Glutamatergic neuron (in vitro differentiated cells): ENCODE measurements around the gene SDF4. TPM values are rescaled to one million over a fixed set of nuclear protein-coding genes. Genes with fewer than 3 reads are reported as not detected.
A peak's percentile ranks its signal among the peaks of the same experiment; 100 is the strongest.

Experiments
- DNase-seq: peaks from one replicate; pipeline ENCODE4 v3.0.0; 2022
- H3K27ac Mint-ChIP-seq: one replicate; pipeline ENCODE4 v1.8.0; 2020; ENCODE audit warnings: mild to moderate bottlenecking, mixed read lengths, inconsistent platforms; ENCODE audit not compliant: unreplicated experiment
- H3K27me3 Mint-ChIP-seq: one replicate; pipeline ENCODE4 v1.8.0; 2020; ENCODE audit warnings: mild to moderate bottlenecking, moderate library complexity, mixed read lengths, inconsistent platforms; ENCODE audit not compliant: unreplicated experiment
- H3K36me3 Mint-ChIP-seq: one replicate; pipeline ENCODE4 v1.8.0; 2020; ENCODE audit warnings: mild to moderate bottlenecking, mixed read lengths, inconsistent platforms; ENCODE audit not compliant: unreplicated experiment
- H3K4me1 Mint-ChIP-seq: one replicate; pipeline ENCODE4 v1.8.0; 2020; ENCODE audit warnings: mild to moderate bottlenecking, low read depth, mixed read lengths, inconsistent platforms; ENCODE audit not compliant: unreplicated experiment
- H3K4me3 Mint-ChIP-seq: one replicate; pipeline ENCODE4 v1.8.0; 2020; ENCODE audit warnings: mild to moderate bottlenecking, mixed read lengths, inconsistent platforms; ENCODE audit not compliant: unreplicated experiment
- H3K9me3 Mint-ChIP-seq: one replicate; pipeline ENCODE4 v1.8.0; 2020; ENCODE audit warnings: mild to moderate bottlenecking, moderate library complexity, mixed read lengths, inconsistent platforms; ENCODE audit not compliant: unreplicated experiment
- CTCF ChIP-seq: fragments of 200-600 bp; sonication (generic); IDR thresholded peaks from one replicate; pipeline ENCODE4 v1.5.0; 2021; ENCODE audit not compliant: partially characterized antibody, unreplicated experiment
- total RNA-seq: library from RNA; stranded (reverse); fragmentation: NEBNext Ultra II Directional; extraction: Animal tissue kit (Norgen Biotek cat#: 25700); gene quantifications from one replicate; pipeline ENCODE4 v1.2.1, GENCODE V29; 2021; ENCODE audit not compliant: unreplicated experiment

Gene SDF4
- total RNA-seq, 1 donor from 2014 or later: 89.2 TPM

DNA sequence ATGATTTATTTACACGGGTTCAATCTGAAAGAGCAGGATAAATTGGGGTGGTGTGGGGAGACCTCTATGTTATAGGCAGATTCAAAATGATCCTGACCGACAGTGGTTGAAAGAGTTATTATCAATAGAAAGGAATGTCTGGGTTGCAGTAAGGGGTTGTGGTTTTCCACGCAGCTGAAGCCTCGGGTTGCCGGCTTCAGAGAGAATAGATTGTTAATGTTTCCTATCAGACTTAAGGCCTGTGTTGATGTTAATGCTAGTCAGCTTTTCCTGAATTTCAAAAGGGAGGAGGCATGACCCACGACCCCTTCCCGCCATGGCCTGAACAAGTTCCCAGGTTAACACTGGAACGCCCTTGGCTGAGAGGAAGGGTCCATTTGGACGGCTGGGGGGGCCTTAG lies 44.0 kb upstream of the SDF4 start:
- Mint-ChIP-seq H3K27me3 (peaks cover 11% of the 10 kb centered on the region), H3K9me3 (peaks cover 14% of the 10 kb centered on the region), H3K36me3 (no peaks in the 10 kb centered on the region), H3K4me3 (peak overlapping the region; percentile 49), H3K4me1 (peaks cover 22% of the 10 kb centered on the region), H3K27ac (peak overlapping the region; percentile 79)
- no peak for TF ChIP-seq CTCF
- DNase-seq: no peak

- Mint-ChIP-seq H3K27ac (peak overlapping the region; percentile 59), H3K9me3 (peaks cover 14% of the 10 kb centered on the region), H3K27me3 (peaks cover 14% of the 10 kb centered on the region), H3K36me3 (no peaks in the 10 kb centered on the region), H3K4me3 (peak overlapping the region; percentile 84), H3K4me1 (peaks cover 30% of the 10 kb centered on the region)
- peak; percentile 35 for DNase-seq
- TF ChIP-seq CTCF: no peak
Measured at GRCh38 chr1:1274931-1275431, 43.2 kb upstream of the SDF4 start.

DNA sequence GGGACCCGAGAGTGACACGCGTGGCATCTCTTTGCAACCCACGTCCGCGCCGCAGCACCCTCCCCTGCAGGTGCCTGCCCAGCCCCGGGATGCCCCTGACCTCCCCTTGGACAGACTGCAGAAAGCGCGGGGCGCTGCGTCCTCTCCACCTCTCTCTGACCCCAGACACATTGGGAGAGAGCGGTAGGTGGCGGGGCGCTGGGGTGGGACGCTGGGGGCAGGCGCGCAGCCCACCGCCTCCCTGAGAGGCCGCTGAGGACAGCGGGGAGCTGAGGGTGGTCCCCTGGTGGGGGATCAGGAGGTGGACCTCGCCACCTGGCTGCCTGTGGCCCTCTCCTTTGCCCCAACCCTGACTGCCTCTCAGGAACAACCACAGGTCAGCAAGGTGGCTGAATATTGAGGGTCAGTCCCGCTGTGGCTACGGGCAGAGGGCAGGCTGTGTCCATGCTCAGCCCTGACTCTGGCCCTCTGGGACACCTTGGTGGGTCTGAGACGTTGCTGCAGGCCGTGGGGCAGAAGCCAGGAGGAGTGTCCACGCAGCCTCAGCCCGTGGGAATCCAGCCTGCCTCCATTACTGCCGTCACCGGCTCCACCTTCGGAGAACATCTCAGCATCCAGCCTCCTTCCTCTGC lies 42.6 kb upstream of the SDF4 start:
- Mint-ChIP-seq H3K4me3 (peak overlapping the region; percentile 84), H3K27ac (peak overlapping the region; percentile 59), H3K27me3 (peaks cover 14% of the 10 kb centered on the region), H3K4me1 (peaks cover 33% of the 10 kb centered on the region), H3K36me3 (no peaks in the 10 kb centered on the region), H3K9me3 (peaks cover 14% of the 10 kb centered on the region)
- DNase-seq: peak; percentile 37
- TF ChIP-seq CTCF: no peak

DNA sequence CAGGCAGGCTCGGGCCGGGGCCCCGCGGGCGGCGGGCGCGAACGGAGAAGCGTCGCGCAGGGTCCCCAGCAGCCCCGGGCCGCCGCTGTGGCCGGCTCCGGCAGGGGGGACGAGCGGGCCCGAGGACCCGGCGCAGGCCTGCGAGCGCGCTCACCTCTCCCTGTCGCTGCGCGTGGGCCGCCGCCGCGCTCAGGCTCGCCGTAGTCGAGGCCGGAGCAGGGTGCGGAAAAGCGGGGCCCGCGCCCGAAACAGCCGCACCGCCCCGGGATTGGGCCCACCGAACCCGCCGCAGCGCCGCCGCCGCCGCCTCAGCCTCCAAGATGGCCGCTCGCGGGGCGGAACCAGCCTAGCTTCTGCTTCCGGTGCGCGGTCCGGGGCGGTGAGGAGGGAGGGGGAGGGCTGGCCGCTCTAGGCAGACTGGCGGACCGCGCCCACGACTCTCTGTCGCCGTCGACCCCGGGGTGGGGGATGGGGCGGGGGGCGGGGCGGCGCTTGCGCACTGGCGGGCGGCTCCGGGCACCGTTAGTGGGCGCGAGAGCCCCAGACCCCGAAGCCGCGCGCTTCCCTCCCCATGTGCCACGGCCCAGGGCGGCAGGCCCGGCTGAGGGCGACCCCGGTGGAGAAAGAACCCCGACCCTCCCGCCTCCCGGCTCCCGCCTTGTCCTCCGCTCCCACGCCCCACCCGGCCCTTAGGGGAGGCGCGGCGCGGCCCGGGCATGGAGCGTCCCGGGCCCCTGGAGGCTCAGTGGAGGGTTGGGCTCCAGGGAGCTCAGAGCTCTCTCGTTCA lies 41.9 kb upstream of the SDF4 start, which contains the start of gene UBE2J2:
UBE2J2 (minus strand) TSS at position 343 of the 787 bp plus-strand sequence. CDS start 5,862 bp downstream, outside the sequence.
- peaks cover 14% of the 10 kb centered on the region for H3K27me3 Mint-ChIP-seq
- H3K9me3 Mint-ChIP-seq: peaks cover 14% of the 10 kb centered on the region
- H3K27ac Mint-ChIP-seq: peak within 1 kb of the TSS; percentile 90
- no peaks in the 10 kb centered on the region for H3K36me3 Mint-ChIP-seq
- H3K4me1 Mint-ChIP-seq: peaks cover 33% of the 10 kb centered on the region
- DNase-seq: peak; percentile 96
- no peak for TF ChIP-seq CTCF
- H3K4me3 Mint-ChIP-seq: peak within 1 kb of the TSS; percentile 90

DNA sequence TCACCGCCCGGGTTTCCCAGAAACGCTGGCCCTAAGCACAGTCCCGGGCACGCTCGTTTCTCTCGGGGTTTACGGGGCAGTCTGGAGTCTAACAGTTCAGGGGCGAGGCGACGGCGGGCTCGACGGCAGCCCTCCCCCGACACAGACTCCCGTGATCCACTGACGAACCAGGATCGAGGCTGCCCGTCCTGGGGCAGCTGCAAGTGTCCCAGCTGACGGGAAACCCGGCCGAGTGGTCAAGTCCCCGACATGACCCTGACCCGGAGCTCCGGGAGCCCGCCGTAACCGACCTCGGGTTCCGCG lies 41.4 kb upstream of the SDF4 start:
- Mint-ChIP-seq H3K27me3 (peaks cover 14% of the 10 kb centered on the region), H3K36me3 (no peaks in the 10 kb centered on the region), H3K4me1 (peaks cover 33% of the 10 kb centered on the region), H3K9me3 (peaks cover 14% of the 10 kb centered on the region), H3K27ac (peak overlapping the region; percentile 90), H3K4me3 (peak overlapping the region; percentile 90)
- no peak for DNase-seq
- no peak for TF ChIP-seq CTCF
